Measurements from ENCODE around the gene BID. TPM values are rescaled to one million over a fixed set of nuclear protein-coding genes. Genes with fewer than 3 reads are reported as not detected.
A peak's percentile ranks its signal among the peaks of the same experiment; 100 is the strongest.

The BID gene
- total RNA-seq, 1 donor from 2014 or later, result 24.6 TPM

DNA sequence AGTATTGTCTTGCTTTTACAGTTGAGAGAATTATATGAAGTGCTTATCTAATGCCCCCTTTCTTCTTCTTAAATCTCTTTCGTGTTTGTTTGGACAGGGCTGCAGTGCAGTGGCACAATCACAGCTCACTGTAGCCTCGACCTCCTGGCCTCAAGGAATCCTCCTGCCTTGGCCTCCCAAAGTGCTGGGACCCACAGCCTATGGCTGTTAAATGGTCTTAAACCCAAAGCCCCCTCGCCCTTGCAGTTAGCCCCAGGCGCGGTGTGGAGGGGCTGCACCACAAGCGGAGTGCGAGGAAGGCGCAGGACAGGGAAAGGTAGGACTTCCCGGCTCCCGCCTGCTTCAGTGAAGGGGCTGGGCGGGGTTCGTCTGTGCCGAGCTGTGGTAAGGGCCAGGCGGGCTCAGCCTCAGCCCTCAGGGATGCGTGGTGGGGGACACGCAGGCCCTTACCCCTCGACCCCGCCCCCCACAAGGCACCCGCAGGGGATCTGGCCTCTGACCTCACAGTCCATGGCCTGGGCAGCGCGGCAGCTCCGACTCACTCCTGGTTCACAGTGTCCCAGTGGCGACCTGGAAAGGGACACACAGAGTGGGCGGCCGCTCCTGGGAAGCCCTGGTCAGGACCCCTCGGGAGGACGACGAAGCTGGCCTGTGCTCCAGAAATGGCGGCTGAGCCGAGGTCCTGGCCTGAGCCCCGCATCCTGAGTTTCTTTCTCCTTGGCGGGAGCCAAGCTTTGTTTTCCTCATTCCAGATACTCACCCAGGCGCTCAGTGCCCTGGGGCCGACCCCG, 24.5 kb downstream of the BID start:
- no peaks in the 10 kb centered on the region for H3K36me3 Mint-ChIP-seq (ENCODE audit: insufficient read depth)
- no peak overlapping the region for H3K4me3 Mint-ChIP-seq (ENCODE audit: low read depth)
- H3K4me1 Mint-ChIP-seq (ENCODE audit: low read depth), result no peaks in the 10 kb centered on the region
- TF ChIP-seq, protein P1, sequence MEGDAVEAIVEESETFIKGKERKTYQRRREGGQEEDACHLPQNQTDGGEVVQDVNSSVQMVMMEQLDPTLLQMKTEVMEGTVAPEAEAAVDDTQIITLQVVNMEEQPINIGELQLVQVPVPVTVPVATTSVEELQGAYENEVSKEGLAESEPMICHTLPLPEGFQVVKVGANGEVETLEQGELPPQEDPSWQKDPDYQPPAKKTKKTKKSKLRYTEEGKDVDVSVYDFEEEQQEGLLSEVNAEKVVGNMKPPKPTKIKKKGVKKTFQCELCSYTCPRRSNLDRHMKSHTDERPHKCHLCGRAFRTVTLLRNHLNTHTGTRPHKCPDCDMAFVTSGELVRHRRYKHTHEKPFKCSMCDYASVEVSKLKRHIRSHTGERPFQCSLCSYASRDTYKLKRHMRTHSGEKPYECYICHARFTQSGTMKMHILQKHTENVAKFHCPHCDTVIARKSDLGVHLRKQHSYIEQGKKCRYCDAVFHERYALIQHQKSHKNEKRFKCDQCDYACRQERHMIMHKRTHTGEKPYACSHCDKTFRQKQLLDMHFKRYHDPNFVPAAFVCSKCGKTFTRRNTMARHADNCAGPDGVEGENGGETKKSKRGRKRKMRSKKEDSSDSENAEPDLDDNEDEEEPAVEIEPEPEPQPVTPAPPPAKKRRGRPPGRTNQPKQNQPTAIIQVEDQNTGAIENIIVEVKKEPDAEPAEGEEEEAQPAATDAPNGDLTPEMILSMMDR (IDR thresholded peaks at IDR 0.05; ENCODE audit: unreplicated experiment), result no peak
- no peak for DNase-seq (ENCODE audit: low spot score, unreplicated experiment)
- no peaks in the 10 kb centered on the region for H3K9me3 Mint-ChIP-seq (ENCODE audit: low read depth)
- H3K27me3 Mint-ChIP-seq, result no peaks in the 10 kb centered on the region
- H3K27ac Mint-ChIP-seq, result no peak overlapping the region

DNA sequence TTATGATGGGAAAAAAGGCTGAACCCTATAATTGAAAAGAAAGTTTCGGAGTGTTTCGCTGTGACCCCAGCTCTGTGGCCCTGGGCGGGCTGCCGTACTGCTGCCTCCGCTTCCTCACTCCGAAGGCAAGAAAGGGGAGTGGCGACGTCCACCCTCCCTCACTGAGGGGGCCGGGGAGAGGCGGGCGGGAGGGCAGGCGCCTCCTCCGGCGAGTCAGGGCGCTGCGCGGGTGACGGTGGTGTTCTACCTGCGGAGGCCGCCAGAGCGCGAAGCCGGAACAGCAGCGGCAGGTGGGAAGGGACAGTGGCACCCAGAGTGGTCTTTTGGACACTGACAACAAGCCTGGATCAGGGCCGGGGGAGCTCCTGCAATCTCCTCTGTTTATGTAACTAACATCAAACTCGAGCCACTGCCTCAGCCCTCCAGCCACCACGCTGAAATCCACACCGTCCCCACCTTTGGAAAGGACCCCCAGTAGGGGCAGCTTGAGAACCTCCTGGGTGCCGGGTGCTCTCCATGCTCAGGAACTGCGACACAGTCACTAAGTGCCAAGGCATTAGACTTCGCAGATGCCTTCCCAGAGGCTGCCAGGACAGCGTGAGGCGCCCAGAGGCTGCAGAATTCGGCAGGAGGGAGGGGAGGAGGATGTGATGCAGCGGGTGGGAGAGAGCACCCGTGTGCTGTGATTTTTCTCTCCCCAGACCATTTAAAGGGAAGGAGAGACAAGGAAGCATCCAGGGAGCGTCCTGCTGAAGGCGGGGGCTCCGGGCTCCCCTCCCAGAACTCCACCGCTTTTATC, 25.5 kb downstream of the BID start:
- Mint-ChIP-seq H3K4me1 (ENCODE audit: low read depth) (no peaks in the 10 kb centered on the region), H3K4me3 (ENCODE audit: low read depth) (no peak overlapping the region), H3K27me3 (no peaks in the 10 kb centered on the region), H3K36me3 (ENCODE audit: insufficient read depth) (no peaks in the 10 kb centered on the region), H3K9me3 (ENCODE audit: low read depth) (no peaks in the 10 kb centered on the region), H3K27ac (no peak overlapping the region)
- TF ChIP-seq, protein P1 (IDR thresholded peaks at IDR 0.05; ENCODE audit: unreplicated experiment), result peak; percentile 47
- DNase-seq (ENCODE audit: low spot score, unreplicated experiment), result no peak

DNA sequence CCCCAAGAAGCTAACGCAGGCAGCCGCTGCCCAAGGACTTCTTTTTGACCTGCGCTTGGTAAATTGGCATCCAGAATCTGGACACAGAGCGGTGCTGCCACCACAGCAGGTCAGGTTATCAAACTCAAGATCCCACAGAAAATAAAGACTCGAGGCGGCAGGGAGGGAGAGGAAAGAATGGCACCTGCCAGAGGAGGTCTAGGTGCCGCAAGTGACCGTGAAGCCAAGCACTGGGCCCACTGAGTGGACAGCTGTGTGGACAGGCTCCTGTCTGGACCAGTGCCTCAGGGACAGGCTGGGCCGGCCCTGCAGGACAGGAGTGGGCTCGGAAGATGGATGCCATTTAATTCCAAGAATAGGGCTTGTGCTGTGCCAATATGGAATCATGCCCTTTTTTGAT, 27.4 kb downstream of the BID start:
- no peak for DNase-seq (ENCODE audit: low spot score, unreplicated experiment)
- H3K9me3 Mint-ChIP-seq (ENCODE audit: low read depth), result no peaks in the 10 kb centered on the region
- TF ChIP-seq, protein P1 (IDR thresholded peaks at IDR 0.05; ENCODE audit: unreplicated experiment), result no peak
- H3K27me3 Mint-ChIP-seq, result no peaks in the 10 kb centered on the region
- no peaks in the 10 kb centered on the region for H3K4me1 Mint-ChIP-seq (ENCODE audit: low read depth)
- H3K36me3 Mint-ChIP-seq (ENCODE audit: insufficient read depth), result no peaks in the 10 kb centered on the region
- H3K4me3 Mint-ChIP-seq (ENCODE audit: low read depth), result no peak overlapping the region
- H3K27ac Mint-ChIP-seq, result no peak overlapping the region

DNA sequence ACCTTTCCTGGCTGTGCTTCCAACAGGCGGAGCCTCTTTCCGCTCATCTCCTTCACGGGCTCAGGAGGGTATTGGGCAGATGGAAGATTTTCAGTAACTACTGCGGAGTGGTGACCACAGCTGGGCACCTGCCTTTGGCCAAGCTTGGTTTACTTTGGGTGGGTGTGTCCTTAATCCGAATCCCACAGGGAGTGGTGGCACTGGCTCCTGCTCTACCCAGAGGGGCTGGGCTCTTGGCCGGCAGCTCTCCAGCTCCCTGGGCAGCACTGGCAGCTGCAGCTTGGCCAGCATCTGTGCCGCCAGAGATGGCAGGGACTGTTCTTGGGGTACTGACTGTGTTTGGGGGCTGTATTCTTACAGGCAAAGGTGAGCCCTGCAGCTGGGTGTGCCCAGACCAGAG, 29.8 kb downstream of the BID start:
- no peak for DNase-seq (ENCODE audit: low spot score, unreplicated experiment)
- TF ChIP-seq, protein P1 (IDR thresholded peaks at IDR 0.05; ENCODE audit: unreplicated experiment), result no peak
- Mint-ChIP-seq H3K9me3 (ENCODE audit: low read depth) (no peaks in the 10 kb centered on the region), H3K27me3 (no peaks in the 10 kb centered on the region), H3K4me3 (ENCODE audit: low read depth) (no peak overlapping the region), H3K36me3 (ENCODE audit: insufficient read depth) (no peaks in the 10 kb centered on the region), H3K27ac (no peak overlapping the region), H3K4me1 (ENCODE audit: low read depth) (no peaks in the 10 kb centered on the region)

DNA sequence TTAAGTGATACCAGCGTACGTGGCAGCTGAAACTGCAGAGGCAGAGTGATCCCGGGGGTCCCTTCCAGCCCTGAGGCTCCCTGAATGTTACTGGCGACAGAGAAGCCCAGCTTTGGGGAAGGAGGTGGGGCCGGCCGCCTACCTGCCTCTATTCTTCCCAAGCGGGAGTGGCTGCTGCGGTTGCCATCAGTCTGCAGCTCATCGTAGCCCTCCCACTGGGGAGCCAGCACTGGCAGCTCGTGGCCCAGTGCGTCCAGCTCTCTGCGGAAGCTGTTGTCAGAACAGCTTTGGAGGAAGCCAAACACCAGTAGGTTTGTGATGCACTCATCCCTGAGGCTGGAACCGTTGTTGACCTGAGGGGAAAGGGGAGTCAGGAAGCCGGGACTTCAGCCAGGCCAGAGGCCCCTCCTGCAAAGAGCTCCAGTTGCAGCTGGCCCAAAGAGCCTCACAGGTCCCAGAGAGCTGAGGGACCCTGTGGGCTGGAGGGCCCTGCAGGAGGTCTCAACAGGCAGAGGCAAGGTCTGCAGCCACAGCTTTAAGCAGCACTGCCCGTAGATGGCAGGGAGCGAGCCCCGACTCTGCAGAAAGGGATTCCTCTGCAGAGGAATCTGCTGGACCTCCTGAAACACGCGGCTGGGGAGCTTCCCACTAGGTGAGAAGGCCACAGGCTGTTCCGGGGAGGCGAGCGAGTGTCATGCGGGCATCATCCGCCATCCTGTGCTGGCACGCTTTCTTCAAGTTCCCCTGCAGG, 30.4 kb downstream of the BID start:
- H3K36me3 Mint-ChIP-seq (ENCODE audit: insufficient read depth), result no peaks in the 10 kb centered on the region
- no peaks in the 10 kb centered on the region for H3K4me1 Mint-ChIP-seq (ENCODE audit: low read depth)
- H3K27me3 Mint-ChIP-seq, result no peaks in the 10 kb centered on the region
- H3K4me3 Mint-ChIP-seq (ENCODE audit: low read depth), result no peak overlapping the region
- no peaks in the 10 kb centered on the region for H3K9me3 Mint-ChIP-seq (ENCODE audit: low read depth)
- TF ChIP-seq, protein P1 (IDR thresholded peaks at IDR 0.05; ENCODE audit: unreplicated experiment), result no peak
- no peak for DNase-seq (ENCODE audit: low spot score, unreplicated experiment)
- no peak overlapping the region for H3K27ac Mint-ChIP-seq
